Activated T-helper 1 cell treated with anti-CD3 and anti-CD28 coated beads, Interleukin-2, amount 50 U/mL, for 16 hours (primary cell): ENCODE measurements around the gene EEIG1.

Experiments
- DNase-seq, 2 donors: peaks; one replicate each; pipeline ENCODE4 v3.0.0-alpha.2; 2020; ENCODE audit warnings: low read depth in 1 of 2, low spot score in 1 of 2

The EEIG1 gene

DNA sequence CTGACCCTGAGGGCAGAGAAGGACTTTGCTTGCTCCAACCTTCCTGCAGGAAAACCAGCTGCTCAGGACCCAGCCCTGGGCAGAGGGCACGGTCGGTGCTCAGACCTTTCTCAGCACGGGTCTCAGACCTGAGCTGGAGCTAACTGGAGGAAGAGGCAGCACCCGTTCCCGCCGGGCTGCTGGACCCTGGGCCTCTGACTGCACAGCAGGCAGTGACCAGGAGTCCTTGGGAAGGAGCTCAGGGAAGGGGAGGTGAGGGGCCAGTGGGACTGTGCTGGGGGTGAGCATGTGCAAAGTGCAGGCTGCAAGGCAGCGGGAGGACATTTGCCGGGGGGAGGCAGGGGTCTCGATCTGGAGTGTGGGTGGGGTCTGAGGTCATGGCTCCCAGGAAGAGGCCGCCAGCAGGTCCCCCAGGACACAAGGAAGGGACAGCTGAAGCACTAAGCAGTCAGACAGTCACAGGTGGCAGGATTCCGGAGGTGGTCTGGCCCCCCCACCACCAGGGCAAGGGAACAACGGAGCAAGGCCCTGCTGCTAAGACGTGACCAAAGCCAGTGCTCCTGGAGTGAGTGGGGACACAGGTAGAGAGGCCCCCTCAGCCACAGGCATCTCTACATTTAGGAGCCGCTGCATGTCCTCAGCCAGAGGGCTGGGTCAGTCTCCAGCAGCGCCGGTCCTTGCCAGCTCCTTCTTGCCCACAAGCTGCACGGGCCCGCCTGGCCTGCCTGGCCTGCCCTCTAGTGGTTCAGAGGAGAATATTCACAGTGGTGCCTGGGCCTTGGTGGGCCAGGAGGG is 38.4 kb downstream of the EEIG1 start:
- no peak for DNase-seq

- no peak for DNase-seq
These were observed 38.9 kb downstream of the EEIG1 start for GRCh38 chr9:127941961-127942215.

DNA sequence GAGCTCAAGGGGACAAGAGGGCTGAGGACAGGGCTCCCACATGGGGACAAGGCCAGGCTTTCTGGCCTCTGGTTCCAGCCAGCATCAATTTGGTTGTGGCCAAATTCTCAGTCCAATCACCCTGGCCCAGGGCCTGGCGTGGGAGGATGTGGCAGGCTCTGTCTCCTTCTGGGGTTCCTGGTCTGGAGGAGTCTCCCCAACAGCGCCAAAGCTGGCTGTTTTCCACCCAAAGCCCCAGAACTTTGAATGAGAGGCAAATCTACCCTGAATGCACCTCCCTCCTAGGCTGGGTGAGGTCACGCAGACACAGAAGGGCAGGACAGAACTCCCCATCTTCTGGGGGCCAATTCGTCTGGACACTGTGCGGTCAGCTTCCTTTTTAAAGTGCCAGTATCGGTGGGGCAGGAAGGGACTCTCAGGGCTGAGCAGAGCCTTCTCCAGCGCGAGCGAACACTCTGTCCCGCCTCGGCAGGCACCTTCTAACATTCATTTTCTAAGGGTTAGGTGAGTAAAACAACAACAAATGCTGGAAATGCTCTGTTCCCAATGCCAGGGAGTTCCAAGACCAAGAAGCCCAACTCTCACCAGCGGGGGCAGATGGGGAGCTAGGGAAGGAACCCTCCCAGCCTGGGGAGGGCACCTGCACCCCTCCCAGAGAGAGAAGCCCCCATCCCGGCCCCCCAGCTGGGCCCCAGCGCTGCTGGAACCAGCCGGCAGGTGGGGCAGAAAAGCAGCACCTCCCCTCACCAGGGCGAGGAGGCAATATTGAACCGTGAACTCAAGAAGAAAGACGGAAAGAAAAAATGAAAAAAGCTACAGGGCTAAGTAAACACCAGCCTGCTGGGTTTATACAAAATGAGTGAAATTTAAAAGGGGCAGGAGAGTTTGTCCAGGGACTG is 39.5 kb downstream of the EEIG1 start:
- no peak for DNase-seq

GRCh38 chr9:127940593-127940992 is 40.2 kb downstream of the EEIG1 start:
- DNase-seq: no peak

- no peak for DNase-seq
These were observed 42.5 kb downstream of the EEIG1 start for GRCh38 chr9:127938298-127938690.

GRCh38 chr9:127937388-127938297 is 43.1 kb downstream of the EEIG1 start, which contains the start of gene DPM2:
Gene DPM2, minus strand, starts transcription at chr9:127937854. Its CDS starts 34 bp downstream, at chr9:127937820.
- peak; percentile 74 to 81 for DNase-seq

DNA sequence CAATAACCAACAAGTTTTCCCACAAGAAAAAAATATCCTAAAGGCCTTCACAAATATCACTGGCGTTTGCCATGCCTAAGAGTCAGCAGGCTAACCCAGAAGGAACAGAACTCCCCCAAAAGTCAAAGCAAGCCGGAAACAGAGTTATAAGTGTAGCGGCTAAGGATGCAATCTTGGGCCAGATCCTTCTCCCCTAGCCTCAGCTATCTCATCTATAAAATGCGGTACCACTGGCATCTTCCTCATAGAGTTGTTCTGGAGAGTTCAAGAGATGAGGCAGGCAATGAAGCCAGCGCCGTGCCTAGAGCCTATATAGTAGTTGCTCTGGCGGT is 43.8 kb downstream of the EEIG1 start:
- no peak for DNase-seq

DNA sequence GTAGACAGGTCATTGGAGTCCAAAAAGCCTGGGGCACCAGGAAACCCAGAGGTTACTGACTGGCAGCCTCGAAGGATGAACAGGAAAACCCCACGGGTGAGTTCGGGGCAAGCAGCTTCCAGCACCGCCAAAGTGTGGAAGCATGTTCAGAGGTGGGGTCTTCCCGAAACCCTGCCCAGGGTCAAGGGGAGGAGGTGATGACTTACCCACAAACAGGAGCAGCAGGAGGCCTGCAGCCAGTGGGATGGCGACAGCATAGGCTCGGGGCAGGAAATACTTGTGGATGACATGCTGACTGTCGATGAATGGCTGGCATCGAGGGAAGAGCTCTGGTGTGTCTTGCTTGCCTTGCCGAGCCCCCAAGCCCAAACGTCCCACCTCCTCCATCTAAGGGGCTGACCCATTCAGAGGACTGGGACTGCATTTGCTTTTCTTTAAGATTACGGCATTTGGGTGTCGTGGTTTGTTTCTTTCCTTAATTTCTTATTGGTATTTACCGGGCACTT is 44.4 kb downstream of the EEIG1 start:
- no peak for DNase-seq

DNA sequence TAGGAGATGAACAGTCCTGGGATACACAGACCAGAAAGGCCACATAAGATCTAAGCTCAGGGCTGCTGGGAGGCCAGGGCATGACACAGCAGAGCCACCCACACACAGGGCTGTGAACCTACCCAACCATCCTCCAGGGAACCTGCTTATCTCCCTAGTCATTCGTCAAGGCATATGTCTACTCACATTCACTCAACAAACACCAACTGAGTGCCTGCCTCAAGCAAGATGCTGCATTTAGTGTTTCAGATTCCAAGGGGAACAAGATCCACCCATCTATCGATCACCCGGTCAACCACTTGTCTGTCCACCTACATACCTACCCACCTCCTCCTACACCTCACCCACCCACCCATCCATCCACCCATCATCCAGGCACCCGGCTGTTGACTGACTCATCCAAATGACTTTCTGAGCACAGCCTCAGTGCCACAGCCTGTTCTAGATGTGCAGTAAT is 45.0 kb downstream of the EEIG1 start:
- no peak for DNase-seq

DNA sequence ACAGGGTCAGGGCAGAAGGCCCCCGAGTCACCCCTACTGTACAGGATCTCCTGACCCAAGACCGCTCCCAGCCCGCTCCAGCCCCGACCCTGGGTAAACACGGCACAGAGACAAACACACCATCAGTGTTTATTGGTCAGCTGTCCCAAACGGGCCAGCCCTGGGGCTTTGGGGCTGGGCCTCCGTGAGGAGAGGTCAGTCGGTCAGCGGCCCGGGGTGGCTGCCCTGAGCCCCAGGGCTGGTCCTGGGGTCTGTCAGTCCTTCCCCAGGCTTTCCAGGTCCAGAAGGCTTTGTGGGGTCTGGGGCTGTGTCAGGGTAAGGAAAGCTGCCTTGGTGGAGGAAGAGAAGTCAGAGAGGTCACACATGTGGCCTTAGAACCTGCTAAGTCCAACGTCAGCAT is 45.8 kb downstream of the EEIG1 start:
- no peak for DNase-seq

DNA sequence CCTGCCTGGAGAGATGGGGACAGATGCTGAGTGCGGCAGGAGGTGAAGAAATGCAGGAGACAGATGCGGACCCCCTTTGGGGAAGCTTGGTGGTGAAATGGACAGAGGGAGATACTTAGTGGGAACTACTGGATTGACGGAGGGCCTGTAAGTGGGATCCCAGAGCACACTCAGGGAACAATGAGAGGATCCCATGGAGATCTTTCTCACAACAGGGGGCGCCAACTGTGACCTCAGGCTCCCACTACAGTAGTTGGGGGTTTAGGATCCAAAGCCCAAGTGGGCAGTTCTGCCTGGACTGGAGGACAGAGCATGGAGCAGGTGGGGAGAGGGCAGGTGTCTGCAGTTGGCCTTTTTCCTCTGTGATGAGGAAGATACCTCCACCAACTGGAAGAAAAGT is 46.5 kb downstream of the EEIG1 start:
- DNase-seq: no peak

DNA sequence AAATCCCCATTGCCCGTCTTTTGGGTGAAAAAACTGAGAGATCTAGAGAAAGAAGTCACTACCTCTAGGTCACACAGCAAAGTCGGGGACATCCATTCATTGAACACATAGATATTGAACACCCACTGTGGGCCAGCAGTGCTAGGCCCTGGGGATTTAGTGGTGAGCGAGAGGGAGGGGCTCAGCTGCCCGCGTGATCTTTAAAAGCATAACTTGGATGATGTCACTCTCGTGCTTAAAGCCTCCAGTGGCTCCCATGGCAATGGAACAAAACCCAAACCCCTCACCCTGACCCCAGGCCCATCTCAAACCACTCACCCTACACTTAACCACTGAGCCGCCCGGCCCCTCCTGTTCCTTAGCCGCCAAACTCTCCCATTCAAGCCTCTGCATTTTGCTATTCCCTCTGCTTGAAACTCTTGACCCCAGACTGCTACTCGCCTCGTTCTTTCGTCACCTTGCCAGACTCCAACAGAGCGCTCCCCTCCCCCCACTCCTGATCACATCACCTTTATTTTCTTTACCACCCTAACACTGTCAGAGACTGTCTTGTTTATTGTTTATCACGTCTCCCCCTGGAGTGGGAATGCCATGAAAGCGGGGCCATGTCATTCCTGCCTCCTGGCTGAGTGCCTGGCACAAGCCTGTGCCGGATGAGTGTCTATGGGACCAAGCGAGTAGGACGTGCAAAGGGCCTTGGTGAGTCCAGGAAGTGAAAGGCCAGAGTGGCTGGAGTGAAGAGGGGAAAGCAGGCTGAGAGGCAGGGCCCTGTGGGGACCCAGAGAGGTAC is 49.5 kb downstream of the EEIG1 start:
- DNase-seq: no peak
